ENCODE measurements around the gene PRKACB. TPM values are rescaled to one million over a fixed set of nuclear protein-coding genes. Genes with fewer than 3 reads are reported as not detected.

The PRKACB gene
- total and polyA plus RNA-seq, 10 of the 15 experiments (the other 5 are each of a cell fraction or from before 2014, with no cell fraction given), result 3.1 to 9.0 (median 7.1) TPM; not detected in 1

GRCh38 chr1:84259989-84260388 is 115.9 kb downstream of the PRKACB start (continued):
- no peak for TF ChIP-seq SIN3A (IDR thresholded peaks at IDR 0.05; ENCODE audit: low read depth, low read length)
- TF ChIP-seq BCLAF1 (IDR thresholded peaks at IDR 0.05), result no peak

GRCh38 chr1:84260852-84261518 is 116.9 kb downstream of the PRKACB start:
- DNase-seq (ENCODE audit: low read depth, low spot score) (no peak), ATAC-seq (no peak), FAIRE-seq (no peak)
- no peaks in the 10 kb centered on the region; a peak in 1 of 4 replicates for H3K27me3 ChIP-seq (replicated peaks in 1 of 2; ENCODE audit: control insufficient read depth in 2 of 2, insufficient read depth in 2 of 2, low read length in 1 of 2)
- no peaks in the 10 kb centered on the region for H3K4me1 ChIP-seq (ENCODE audit: control insufficient read depth, insufficient read depth, low read length)
- 33% methylated on average over 3 of the region's 3 CpGs for WGBS (ENCODE audit: insufficient coverage, insufficient replicate concordance, low lambda C conversion rate, missing lambda C conversion rate)
- POLR2A ChIA-PET, result no interaction called here
- no peaks in the 10 kb centered on the region for H3K36me3 ChIP-seq (ENCODE audit: control insufficient read depth in 2 of 2, insufficient read depth in 2 of 2, low read length in 1 of 2)
- CTCF ChIA-PET, result interaction anchor here (0.7 kb wide), 1 partner anchor 119 kb away, joined by 3 read pairs; no protein-coding TSS in a partner anchor
- SMC1A ChIA-PET (ENCODE audit: uncharacterized antibody, unreplicated experiment), result interaction anchor here (0.5 kb wide), 1 partner anchor 41 kb away, joined by 5 read pairs; no protein-coding TSS in a partner anchor
- H3K4me3 ChIP-seq, result no peak overlapping the region
- H3K27ac ChIP-seq (ENCODE audit: control insufficient read depth, insufficient read depth), result no peak overlapping the region
- no peak overlapping the region for H3K4me2 ChIP-seq (ENCODE audit: control insufficient read depth, insufficient read depth)
- H4K20me1 ChIP-seq (ENCODE audit: control insufficient read depth, insufficient read depth), result no peaks in the 10 kb centered on the region; the same call in 1 of the 2 replicates
- no peak overlapping the region for H2AFZ ChIP-seq (ENCODE audit: control insufficient read depth, low read depth, low read length)
- in situ Hi-C loops (cut with MboI) (no loop called here), intact Hi-C loops (cut with micrococcal nuclease; ENCODE audit: unreplicated experiment) (no loop called here)
- H3K9ac ChIP-seq (ENCODE audit: control insufficient read depth, insufficient read depth, low read length), result no peak overlapping the region
- RAD21 ChIA-PET (ENCODE audit: unreplicated experiment), result no interaction called here
- no peak for TF ChIP-seq RBBP5 (conservative IDR thresholded peaks at IDR 0.05)
- TF ChIP-seq NKRF (conservative IDR thresholded peaks at IDR 0.05), result no peak
- no peak for TF ChIP-seq HSF1 (IDR thresholded peaks at IDR 0.05; ENCODE audit: low read depth, low read length)
- no peak for TF ChIP-seq RCOR1 (conservative IDR thresholded peaks at IDR 0.05; ENCODE audit: low read depth, low read length)
- no peak for TF ChIP-seq ZNF24 (IDR thresholded peaks at IDR 0.05)
- no peak for TF ChIP-seq SMC3 (IDR thresholded peaks at IDR 0.05; ENCODE audit: borderline replicate concordance, low read length)
- TF ChIP-seq ATF3 (IDR thresholded peaks at IDR 0.05; ENCODE audit: borderline replicate concordance, extremely low read depth, low read depth, low read length), result no peak
- no peak for TF ChIP-seq DPF2 (IDR thresholded peaks at IDR 0.05)
- no peak for TF ChIP-seq YBX1 (IDR thresholded peaks at IDR 0.05)
- BruUV-seq (replicated peaks), result no TSS peak
- H3K79me2 ChIP-seq (ENCODE audit: control insufficient read depth, insufficient read depth, low read length), result no peaks in the 10 kb centered on the region
- H3K9me3 ChIP-seq (replicated peaks; ENCODE audit: control insufficient read depth, insufficient read depth, low read length), result no peaks in the 10 kb centered on the region
